WI38 (cell line): ENCODE data around the gene SASS6.

ENCODE experiments used
- H3K4me3 ChIP-seq: 2 replicates; pipeline ENCODE4 v1.5.1; 2011; ENCODE audit warnings: low read depth, mild to moderate bottlenecking, control low read depth, low read length
- CTCF ChIP-seq: IDR thresholded peaks from 2 replicates; pipeline ENCODE4 v1.5.1; 2012; ENCODE audit warnings: low read depth, mild to moderate bottlenecking, control low read depth, low read length

The SASS6 gene

GRCh38 chr1:100070201-100070939 is 62.4 kb downstream of the SASS6 start:
- H3K4me3 ChIP-seq: no peak overlapping the region
- no peak for TF ChIP-seq CTCF

DNA sequence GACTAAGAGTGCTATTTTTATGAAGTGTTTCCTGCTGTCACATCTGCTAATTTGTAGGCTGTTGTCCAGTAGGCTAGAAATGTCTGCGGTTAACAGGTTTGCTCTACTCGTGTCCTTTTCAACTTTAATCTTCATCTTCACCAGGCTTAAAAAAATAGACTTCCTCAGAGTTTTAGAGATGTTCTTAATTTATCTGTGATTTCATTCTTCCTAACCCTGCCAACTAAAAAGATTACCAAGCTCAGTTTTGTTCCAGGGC is 66.8 kb downstream of the SASS6 start:
- TF ChIP-seq CTCF: no peak

DNA sequence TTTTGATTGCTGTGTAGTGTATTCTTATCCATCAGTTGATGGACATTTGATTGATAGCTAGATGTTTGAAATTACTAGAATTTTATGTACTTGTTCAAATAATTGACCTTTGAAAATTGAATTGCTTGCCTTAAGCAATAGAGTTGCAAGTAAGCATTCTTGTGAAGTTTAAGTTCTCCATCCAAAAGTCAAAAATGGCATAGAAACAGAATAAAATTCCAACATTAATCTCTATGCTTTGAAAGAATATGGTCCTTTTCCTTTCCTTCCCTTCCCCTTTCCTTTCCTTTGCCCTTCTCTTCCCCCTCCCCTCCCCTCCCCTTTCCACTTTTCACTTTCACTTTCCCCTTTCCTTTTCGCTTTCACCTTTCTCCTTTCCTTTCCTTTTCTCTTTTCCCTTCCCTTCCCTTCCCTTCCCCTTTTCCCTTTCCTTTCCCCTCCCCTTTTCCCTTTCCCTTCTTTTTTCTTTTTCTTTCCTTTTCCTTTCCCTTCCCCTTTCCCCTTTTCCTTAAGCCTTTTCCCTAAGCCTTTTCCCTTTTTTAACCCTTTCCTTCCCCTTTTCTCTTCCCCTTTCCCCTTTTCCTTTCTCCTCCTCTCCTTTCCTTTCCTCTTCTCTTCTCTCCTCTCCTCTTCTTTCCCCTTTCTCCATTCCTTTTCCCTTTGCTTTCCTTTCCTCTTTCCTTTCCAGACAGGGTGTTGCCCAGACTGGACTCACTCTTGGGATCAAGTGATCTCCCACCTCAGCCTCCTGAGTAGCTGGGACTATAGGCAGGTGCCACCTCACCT is 67.4 kb downstream of the SASS6 start:
- no peak overlapping the region for H3K4me3 ChIP-seq
- TF ChIP-seq CTCF: no peak

More for the DNA sequence above, 66.8 kb downstream of the SASS6 start:
- H3K4me3 ChIP-seq: no peak overlapping the region

DNA sequence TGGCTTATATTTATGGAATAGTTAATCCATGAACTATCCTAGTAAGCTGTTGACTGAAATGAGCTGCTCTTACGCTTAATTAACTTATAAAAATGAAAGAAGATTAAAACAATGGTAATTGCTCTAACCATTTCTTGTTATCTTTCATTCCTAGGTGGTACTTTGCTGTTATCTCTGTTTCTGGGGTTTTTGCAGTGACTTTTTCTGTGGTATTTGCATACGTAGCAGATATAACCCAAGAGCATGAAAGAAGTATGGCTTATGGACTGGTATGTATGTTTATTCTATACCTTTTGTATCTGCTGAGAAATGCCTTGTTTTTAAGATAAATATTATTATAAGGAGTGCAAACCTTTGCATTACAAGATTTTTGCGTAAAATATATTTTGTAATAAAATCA is 71.0 kb downstream of the SASS6 start:
- no peak overlapping the region for H3K4me3 ChIP-seq
- TF ChIP-seq CTCF: no peak

- TF ChIP-seq CTCF: no peak
- H3K4me3 ChIP-seq: no peak overlapping the region
These were observed 79.0 kb downstream of the SASS6 start for GRCh38 chr1:100053727-100054126.

GRCh38 chr1:100053119-100053518 is 79.6 kb downstream of the SASS6 start:
- no peak for TF ChIP-seq CTCF
- H3K4me3 ChIP-seq: no peak overlapping the region

DNA sequence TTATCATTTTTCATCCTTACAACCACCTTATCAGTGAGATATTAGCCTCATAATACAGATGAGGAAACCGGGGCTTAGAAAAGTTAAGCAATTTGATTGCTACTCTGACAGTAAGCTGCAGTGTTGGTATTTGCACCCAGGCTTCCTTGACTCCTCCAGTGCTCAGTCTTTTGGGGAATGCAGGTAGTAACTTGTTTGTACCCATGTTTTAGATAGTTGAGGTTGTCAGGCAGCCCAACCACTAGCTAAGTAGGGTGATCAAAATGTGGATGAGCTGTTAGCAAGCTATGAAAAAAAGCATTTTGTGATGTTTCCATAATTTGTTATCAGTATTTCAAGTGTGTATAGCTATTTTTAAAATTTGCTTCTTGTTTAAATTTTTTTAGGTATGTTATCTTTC is 80.8 kb downstream of the SASS6 start:
- H3K4me3 ChIP-seq: no peak overlapping the region
- no peak for TF ChIP-seq CTCF
